ENCODE data around the gene EIF1.

EIF1 gene

DNA sequence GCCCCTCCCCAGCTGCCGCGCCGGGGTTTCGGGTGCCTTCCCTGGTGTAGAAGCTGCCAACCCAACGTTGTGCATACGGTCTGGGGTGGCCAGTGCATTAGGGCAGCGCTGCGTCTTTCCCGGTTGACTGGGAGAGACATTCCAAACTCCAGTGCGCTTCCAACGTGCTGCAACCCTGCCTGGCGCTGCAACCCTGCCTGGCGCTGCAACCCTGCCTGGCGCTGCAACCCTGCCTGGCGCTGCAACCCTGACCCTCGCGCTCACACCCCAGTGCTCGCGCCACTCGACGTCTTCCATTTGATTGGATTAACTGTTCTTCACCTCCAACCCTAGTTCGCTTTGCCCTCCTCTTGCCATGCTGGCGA, 46.2 kb downstream of the EIF1 start:
- H3K4me3 ChIP-seq (ENCODE audit: low read length in 2 of 2): peak overlapping the region; percentile 52 to 74

DNA sequence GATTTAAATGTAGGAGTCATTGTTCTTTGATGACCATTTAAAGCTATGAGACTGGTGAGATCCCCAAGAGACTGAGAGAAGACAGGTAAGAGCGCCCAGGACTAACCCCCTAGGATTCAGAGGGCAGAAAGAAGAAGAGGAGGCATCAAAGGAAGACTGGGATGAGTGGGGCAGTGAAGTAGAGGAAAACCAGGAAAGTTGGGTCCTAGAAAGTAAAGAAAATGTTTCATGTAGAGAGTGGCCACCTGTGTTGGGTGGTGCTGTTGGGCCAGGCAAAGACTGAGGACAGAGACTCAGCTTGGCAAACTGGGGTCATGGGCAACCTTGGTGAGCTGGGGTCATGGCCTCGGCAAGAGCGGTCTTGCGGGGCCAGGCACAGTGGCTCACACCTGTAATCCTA, 47.1 kb downstream of the EIF1 start:
- Histone ChIP-seq H3K79me1 (ENCODE audit: low read depth, low read length) (no peaks in the 10 kb centered on the region), H3K4me3 (ENCODE audit: low read length in 2 of 2) (no peak overlapping the region), H3K27me3 (ENCODE audit: control insufficient read depth in 3 of 3, insufficient read depth in 3 of 3, low read depth in 1 of 3, low read length in 3 of 3) (peaks cover 5 to 45% (median 35%) of the 10 kb centered on the region in 3 experiments), H3K9me3 (replicated peaks in 1 of 2; ENCODE audit: control insufficient read depth in 2 of 2, insufficient read depth in 1 of 2, low read depth in 1 of 2, low read length in 2 of 2) (no peaks in the 10 kb centered on the region), H3K18ac (ENCODE audit: low read length) (peak overlapping the region; percentile 35), H2BK15ac (ENCODE audit: low read length) (no peak overlapping the region), H3K23ac (ENCODE audit: low read depth, low read length, poor library complexity) (no peak overlapping the region), H2AFZ (ENCODE audit: low read length) (no peak overlapping the region), H3K4me1 (ENCODE audit: control insufficient read depth in 2 of 2, insufficient read depth in 1 of 2, low read depth in 1 of 2, low read length in 2 of 2) (peaks cover 6 to 9% of the 10 kb centered on the region in 2 donors), H3K4ac (ENCODE audit: low read length) (no peak overlapping the region), H3K36me3 (replicated peaks in 1 of 2; ENCODE audit: control insufficient read depth in 2 of 2, insufficient read depth in 2 of 2, low read length in 2 of 2) (no peaks in the 10 kb centered on the region), H2AK5ac (ENCODE audit: low read depth, low read length) (no peak overlapping the region), H2BK12ac (ENCODE audit: low read length) (no peak overlapping the region), H2BK120ac (ENCODE audit: low read depth, low read length) (no peak overlapping the region), H3K27ac (replicated peaks; ENCODE audit: low read length) (no peak overlapping the region), H4K91ac (ENCODE audit: low read depth, low read length, poor library complexity) (no peak overlapping the region), H3K14ac (ENCODE audit: low read length) (no peak overlapping the region), H3K9ac (ENCODE audit: low read depth, low read length, poor library complexity) (no peak overlapping the region), H4K8ac (ENCODE audit: low read depth, low read length) (no peak overlapping the region), H2BK5ac (ENCODE audit: low read length) (no peak overlapping the region), H3K4me2 (ENCODE audit: insufficient read depth, low read length, poor library complexity, severe bottlenecking) (no peak overlapping the region)
- WGBS, 2 donors (ENCODE audit: extremely low coverage in 2 of 2, insufficient read length in 2 of 2, insufficient replicate concordance in 1 of 2): no CpG with 5 or more reads among the region's 4 CpGs
- no peak for DNase-seq (ENCODE audit: low spot score)

More for the DNA sequence above, 46.2 kb downstream of the EIF1 start:
- Histone ChIP-seq H3K9me3 (replicated peaks in 1 of 2; ENCODE audit: control insufficient read depth in 2 of 2, insufficient read depth in 1 of 2, low read depth in 1 of 2, low read length in 2 of 2) (no peaks in the 10 kb centered on the region), H2BK12ac (ENCODE audit: low read length) (peak overlapping the region; percentile 99), H2BK15ac (ENCODE audit: low read length) (peak overlapping the region; percentile 93), H3K27me3 (ENCODE audit: control insufficient read depth in 3 of 3, insufficient read depth in 3 of 3, low read depth in 1 of 3, low read length in 3 of 3) (peaks cover 5 to 45% (median 35%) of the 10 kb centered on the region in 3 experiments), H3K23ac (ENCODE audit: low read depth, low read length, poor library complexity) (peak overlapping the region; percentile 92), H3K36me3 (replicated peaks in 1 of 2; ENCODE audit: control insufficient read depth in 2 of 2, insufficient read depth in 2 of 2, low read length in 2 of 2) (no peaks in the 10 kb centered on the region), H3K4ac (ENCODE audit: low read length) (no peak overlapping the region), H3K4me1 (ENCODE audit: control insufficient read depth in 2 of 2, insufficient read depth in 1 of 2, low read depth in 1 of 2, low read length in 2 of 2) (peaks cover 6 to 9% of the 10 kb centered on the region in 2 donors), H2BK120ac (ENCODE audit: low read depth, low read length) (peak overlapping the region; percentile 84), H4K91ac (ENCODE audit: low read depth, low read length, poor library complexity) (no peak overlapping the region), H3K18ac (ENCODE audit: low read length) (peak overlapping the region; percentile 96), H3K9ac (ENCODE audit: low read depth, low read length, poor library complexity) (peak overlapping the region; percentile 94), H3K27ac (replicated peaks; ENCODE audit: low read length) (no peak overlapping the region), H2BK5ac (ENCODE audit: low read length) (no peak overlapping the region), H2AFZ (ENCODE audit: low read length) (peak overlapping the region; percentile 94), H3K4me2 (ENCODE audit: insufficient read depth, low read length, poor library complexity, severe bottlenecking) (peak overlapping the region; percentile 100), H4K8ac (ENCODE audit: low read depth, low read length) (no peak overlapping the region), H2AK5ac (ENCODE audit: low read depth, low read length) (no peak overlapping the region), H3K14ac (ENCODE audit: low read length) (no peak overlapping the region), H3K79me1 (ENCODE audit: low read depth, low read length) (no peaks in the 10 kb centered on the region)
- WGBS, 2 donors (ENCODE audit: extremely low coverage in 2 of 2, insufficient read length in 2 of 2, insufficient replicate concordance in 1 of 2): no CpG with 5 or more reads among the region's 23 CpGs
- no peak for DNase-seq (ENCODE audit: low spot score)

DNA sequence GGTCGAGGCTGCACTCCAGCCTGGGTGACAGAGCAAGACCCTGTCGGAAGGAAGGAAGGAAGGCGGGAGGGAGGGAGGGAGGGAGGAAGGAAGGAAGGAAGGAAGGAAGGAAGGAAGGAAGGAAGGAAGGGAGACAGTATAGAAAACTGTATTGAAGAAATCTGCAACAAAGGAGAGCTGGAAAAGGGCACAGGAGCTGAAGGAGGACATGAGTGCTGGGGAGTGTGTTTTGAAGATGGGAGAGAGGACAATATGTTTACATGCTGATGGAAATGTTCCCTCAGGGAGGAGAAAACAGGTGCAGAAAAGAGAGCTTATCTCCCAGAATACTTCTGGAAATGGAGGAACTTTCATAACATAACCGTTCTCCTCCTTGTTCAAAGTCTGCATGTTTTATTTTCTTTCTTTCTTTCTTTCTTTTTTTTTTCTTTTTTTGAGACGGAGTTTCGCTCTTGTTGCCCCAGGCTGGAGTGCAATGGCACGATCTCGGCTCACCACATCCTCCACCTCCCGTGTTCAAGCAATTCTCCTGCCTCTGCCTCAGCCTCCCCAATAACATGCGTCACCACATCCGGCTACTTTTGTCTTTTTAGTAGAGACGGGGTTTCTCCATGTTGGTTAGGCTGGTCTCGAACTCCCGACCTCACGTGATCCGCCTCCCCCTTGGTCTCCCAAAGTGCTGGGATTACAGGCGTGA, 48.4 kb downstream of the EIF1 start:
- no peak overlapping the region for H4K8ac ChIP-seq (ENCODE audit: low read depth, low read length)
- no peak overlapping the region for H3K23ac ChIP-seq (ENCODE audit: low read depth, low read length, poor library complexity)
- no peaks in the 10 kb centered on the region for H3K36me3 ChIP-seq (replicated peaks in 1 of 2; ENCODE audit: control insufficient read depth in 2 of 2, insufficient read depth in 2 of 2, low read length in 2 of 2)
- H3K4me3 ChIP-seq (ENCODE audit: low read length in 2 of 2): no peak overlapping the region
- peaks cover 5 to 39% (median 35%) of the 10 kb centered on the region in 3 experiments for H3K27me3 ChIP-seq (ENCODE audit: control insufficient read depth in 3 of 3, insufficient read depth in 3 of 3, low read depth in 1 of 3, low read length in 3 of 3)
- H2BK120ac ChIP-seq (ENCODE audit: low read depth, low read length): no peak overlapping the region
- no CpG with 5 or more reads among the region's 17 CpGs for WGBS, 2 donors (ENCODE audit: extremely low coverage in 2 of 2, insufficient read length in 2 of 2, insufficient replicate concordance in 1 of 2)
- no peak for DNase-seq (ENCODE audit: low spot score)
- H3K27ac ChIP-seq (replicated peaks; ENCODE audit: low read length): no peak overlapping the region
- no peak overlapping the region for H3K14ac ChIP-seq (ENCODE audit: low read length)
- H3K9ac ChIP-seq (ENCODE audit: low read depth, low read length, poor library complexity): no peak overlapping the region
- no peak overlapping the region for H3K18ac ChIP-seq (ENCODE audit: low read length)
- no peak overlapping the region for H2BK12ac ChIP-seq (ENCODE audit: low read length)
- H3K79me1 ChIP-seq (ENCODE audit: low read depth, low read length): no peaks in the 10 kb centered on the region
- H3K4me2 ChIP-seq (ENCODE audit: insufficient read depth, low read length, poor library complexity, severe bottlenecking): no peak overlapping the region
- no peak overlapping the region for H2AFZ ChIP-seq (ENCODE audit: low read length)
- H2BK5ac ChIP-seq (ENCODE audit: low read length): no peak overlapping the region
- H2BK15ac ChIP-seq (ENCODE audit: low read length): no peak overlapping the region
- H4K91ac ChIP-seq (ENCODE audit: low read depth, low read length, poor library complexity): no peak overlapping the region
- no peaks in the 10 kb centered on the region for H3K9me3 ChIP-seq (replicated peaks in 1 of 2; ENCODE audit: control insufficient read depth in 2 of 2, insufficient read depth in 1 of 2, low read depth in 1 of 2, low read length in 2 of 2)
- no peak overlapping the region for H2AK5ac ChIP-seq (ENCODE audit: low read depth, low read length)
- H3K4ac ChIP-seq (ENCODE audit: low read length): no peak overlapping the region
- H3K4me1 ChIP-seq (ENCODE audit: control insufficient read depth in 2 of 2, insufficient read depth in 1 of 2, low read depth in 1 of 2, low read length in 2 of 2): peaks cover 6 to 9% of the 10 kb centered on the region in 2 donors

DNA sequence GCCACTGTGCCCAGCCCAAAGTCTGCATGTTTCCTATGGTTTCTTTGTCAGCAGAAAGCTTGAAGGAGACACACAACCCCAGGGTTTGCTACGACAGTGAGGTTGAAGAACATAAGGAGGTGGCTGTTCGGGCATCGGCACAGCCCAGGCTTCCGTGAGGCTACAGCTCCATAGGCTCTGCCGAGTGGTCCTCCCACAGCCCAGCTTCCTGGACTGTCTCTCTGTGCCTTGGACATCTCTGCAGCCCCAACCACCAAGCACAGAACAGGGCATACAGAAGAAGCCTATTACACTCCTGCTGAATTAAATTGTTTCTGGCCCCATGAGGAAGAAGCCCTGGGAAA, 49.0 kb downstream of the EIF1 start:
- H3K14ac ChIP-seq (ENCODE audit: low read length): no peak overlapping the region
- no peak overlapping the region for H3K4me2 ChIP-seq (ENCODE audit: insufficient read depth, low read length, poor library complexity, severe bottlenecking)
- peak overlapping the region; percentile 95 for H2AFZ ChIP-seq (ENCODE audit: low read length)
- no peak overlapping the region for H2BK15ac ChIP-seq (ENCODE audit: low read length)
- no peak overlapping the region for H3K4me3 ChIP-seq (ENCODE audit: low read length in 2 of 2)
- H3K9me3 ChIP-seq (replicated peaks in 1 of 2; ENCODE audit: control insufficient read depth in 2 of 2, insufficient read depth in 1 of 2, low read depth in 1 of 2, low read length in 2 of 2): no peaks in the 10 kb centered on the region
- no peaks in the 10 kb centered on the region for H3K79me1 ChIP-seq (ENCODE audit: low read depth, low read length)
- H2BK120ac ChIP-seq (ENCODE audit: low read depth, low read length): no peak overlapping the region
- no CpG with 5 or more reads among the region's 5 CpGs for WGBS, 2 donors (ENCODE audit: extremely low coverage in 2 of 2, insufficient read length in 2 of 2, insufficient replicate concordance in 1 of 2)
- H4K8ac ChIP-seq (ENCODE audit: low read depth, low read length): no peak overlapping the region
- peaks cover 6 to 9% of the 10 kb centered on the region in 2 donors for H3K4me1 ChIP-seq (ENCODE audit: control insufficient read depth in 2 of 2, insufficient read depth in 1 of 2, low read depth in 1 of 2, low read length in 2 of 2)
- no peaks in the 10 kb centered on the region for H3K36me3 ChIP-seq (replicated peaks in 1 of 2; ENCODE audit: control insufficient read depth in 2 of 2, insufficient read depth in 2 of 2, low read length in 2 of 2)
- H2AK5ac ChIP-seq (ENCODE audit: low read depth, low read length): no peak overlapping the region
- peaks cover 5 to 36% (median 35%) of the 10 kb centered on the region in 3 experiments for H3K27me3 ChIP-seq (ENCODE audit: control insufficient read depth in 3 of 3, insufficient read depth in 3 of 3, low read depth in 1 of 3, low read length in 3 of 3)
- H2BK12ac ChIP-seq (ENCODE audit: low read length): no peak overlapping the region
- H2BK5ac ChIP-seq (ENCODE audit: low read length): no peak overlapping the region
- DNase-seq (ENCODE audit: low spot score): no peak
- no peak overlapping the region for H3K18ac ChIP-seq (ENCODE audit: low read length)
- no peak overlapping the region for H3K9ac ChIP-seq (ENCODE audit: low read depth, low read length, poor library complexity)
- H3K27ac ChIP-seq (replicated peaks; ENCODE audit: low read length): no peak overlapping the region
- no peak overlapping the region for H3K4ac ChIP-seq (ENCODE audit: low read length)
- no peak overlapping the region for H4K91ac ChIP-seq (ENCODE audit: low read depth, low read length, poor library complexity)
- H3K23ac ChIP-seq (ENCODE audit: low read depth, low read length, poor library complexity): no peak overlapping the region
